Measurements from ENCODE around the gene TCF7L1.
"Not testable (repeated sequence)": the region's sequence is repeated elsewhere in the genome, so short reads cannot be mapped to it uniquely, and the experiment has no call there.

The TCF7L1 gene

DNA sequence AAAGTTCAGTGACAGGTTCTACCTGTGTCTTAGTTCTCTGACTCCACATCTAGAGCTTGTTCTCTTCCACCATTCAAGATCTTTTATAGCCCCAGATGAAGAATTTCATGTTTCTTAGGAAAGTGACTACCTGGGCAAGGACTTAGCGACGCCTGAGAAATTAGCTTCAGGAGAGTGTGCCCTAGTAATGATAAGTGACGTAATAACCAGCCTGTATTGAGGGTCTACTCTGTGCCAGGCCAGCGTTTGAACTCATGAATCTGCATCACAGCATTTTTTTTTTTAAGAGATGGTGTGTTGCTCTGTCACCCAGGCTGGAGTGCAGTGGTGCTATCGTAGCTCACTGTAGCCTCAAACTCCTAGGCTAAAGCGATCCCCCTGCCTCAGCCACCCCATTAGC, 51.8 kb downstream of the TCF7L1 start:
- DNase-seq (ENCODE audit: low read depth): no peak

- no peak for DNase-seq (ENCODE audit: low read depth)
Observed at GRCh38 chr2:85185431-85185940, 52.3 kb downstream of the TCF7L1 start.

- DNase-seq (ENCODE audit: low read depth): no peak
Observed at GRCh38 chr2:85187069-85187468, 53.9 kb downstream of the TCF7L1 start.

GRCh38 chr2:85188852-85189251, 55.7 kb downstream of the TCF7L1 start:
- DNase-seq (ENCODE audit: low read depth): no peak

DNA sequence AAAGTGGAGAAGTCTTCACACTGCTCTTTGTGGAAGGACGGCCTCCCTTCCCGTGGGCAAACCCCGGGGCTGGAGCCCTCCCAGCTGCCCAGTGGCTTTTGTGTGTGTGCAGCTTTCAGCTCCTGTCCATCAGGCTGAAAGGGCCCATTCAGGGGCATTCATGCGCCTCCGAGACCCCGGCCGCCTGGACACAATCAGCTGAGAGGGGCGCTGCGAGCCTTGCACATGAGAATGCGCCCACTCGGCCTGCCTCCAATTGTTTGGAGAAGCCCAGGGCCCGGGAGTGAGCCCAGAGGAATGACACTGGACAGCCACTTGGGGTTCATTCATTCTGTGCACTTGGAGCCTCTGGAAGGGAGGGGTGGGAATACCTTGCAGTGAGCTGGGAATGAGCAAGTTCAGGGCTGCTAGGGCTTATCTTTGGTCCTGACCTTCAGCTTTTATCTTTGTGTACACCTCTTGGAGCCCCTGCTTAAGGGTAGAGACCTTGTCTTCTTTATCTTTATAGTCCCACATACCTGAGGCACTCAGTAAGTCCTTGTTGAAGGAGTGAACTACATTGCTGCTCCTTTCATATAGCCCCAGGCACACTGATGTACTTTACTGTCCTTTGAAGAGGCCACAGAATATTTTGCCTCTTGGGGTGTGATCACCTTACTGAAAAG, 56.5 kb downstream of the TCF7L1 start:
- DNase-seq (ENCODE audit: low read depth): no peak

GRCh38 chr2:85191157-85191556, 58.0 kb downstream of the TCF7L1 start:
- DNase-seq (ENCODE audit: low read depth): no peak

DNA sequence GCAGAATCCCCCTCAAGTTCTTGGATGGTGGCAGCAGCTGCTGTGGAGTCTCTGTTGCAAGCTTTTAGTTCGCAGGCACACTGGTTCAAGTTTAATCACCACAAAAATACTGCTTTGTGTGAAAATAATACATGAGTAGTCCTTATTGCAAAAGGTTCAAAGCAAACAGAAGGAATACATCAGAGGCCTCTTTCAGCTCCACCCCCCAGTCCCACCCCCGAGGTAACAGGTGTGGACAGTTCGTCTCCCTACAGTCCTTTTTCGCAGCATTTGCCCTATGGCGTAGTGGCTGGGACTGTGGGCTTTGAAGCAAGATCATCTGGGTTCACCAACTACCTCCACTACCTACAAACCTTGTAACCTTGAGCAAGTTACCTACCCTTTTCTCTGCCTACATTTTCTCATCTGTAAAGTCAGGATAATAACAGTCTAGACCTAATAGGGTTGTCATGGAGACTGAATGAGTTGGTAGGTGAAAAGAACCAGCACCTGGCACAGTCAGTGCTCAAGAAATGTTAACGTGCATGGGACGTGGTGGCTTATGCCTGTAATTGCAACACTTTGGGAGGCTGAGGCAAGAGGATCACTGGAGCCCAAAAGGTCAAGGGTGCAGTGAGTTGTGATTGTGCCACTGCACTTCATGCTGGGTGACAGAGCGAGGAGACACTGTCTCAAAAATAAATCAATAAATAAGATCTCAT, 61.7 kb downstream of the TCF7L1 start:
- DNase-seq (ENCODE audit: low read depth): no peak

DNA sequence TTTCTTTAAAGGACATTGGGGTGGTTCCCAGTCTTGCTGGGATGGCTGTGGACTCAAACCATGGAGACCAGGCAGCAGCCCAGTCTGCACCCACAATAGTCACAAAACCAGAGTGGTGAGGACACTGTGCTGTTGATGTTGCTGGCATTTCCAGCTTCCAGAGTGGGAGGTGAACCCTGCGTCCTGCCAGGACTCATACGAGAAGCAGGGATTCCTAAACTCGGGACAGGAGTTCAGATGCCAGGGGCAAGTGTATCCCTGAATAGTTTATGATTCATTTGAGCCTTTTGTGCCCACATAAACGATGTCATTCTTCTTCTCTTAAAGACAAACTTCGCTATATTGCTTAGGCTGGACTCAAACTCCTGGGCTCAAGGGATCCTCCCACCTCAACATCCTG, 62.8 kb downstream of the TCF7L1 start:
- DNase-seq (ENCODE audit: low read depth): no peak

GRCh38 chr2:85199698-85200097, 66.5 kb downstream of the TCF7L1 start:
- DNase-seq (ENCODE audit: low read depth): no peak

DNA sequence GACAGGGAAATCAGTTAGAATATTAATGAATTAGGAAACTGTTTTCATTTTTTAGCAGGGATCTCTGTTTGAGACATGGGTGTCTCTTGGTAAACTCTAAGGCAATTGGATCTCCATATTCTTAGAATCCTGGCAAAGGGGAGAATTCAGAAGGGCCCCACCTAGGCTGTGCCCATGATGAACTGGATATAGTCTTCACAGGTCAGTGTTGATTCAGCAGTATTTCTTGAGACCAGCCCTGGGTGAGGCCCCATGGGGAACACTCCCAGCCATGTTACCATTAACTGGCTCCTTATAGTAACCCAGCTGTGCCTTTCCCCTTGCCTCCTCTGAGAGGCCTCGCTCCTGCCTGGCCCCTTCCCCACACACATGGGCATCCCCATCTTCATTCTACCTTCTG, 76.7 kb downstream of the TCF7L1 start:
- DNase-seq (ENCODE audit: low read depth): no peak

DNA sequence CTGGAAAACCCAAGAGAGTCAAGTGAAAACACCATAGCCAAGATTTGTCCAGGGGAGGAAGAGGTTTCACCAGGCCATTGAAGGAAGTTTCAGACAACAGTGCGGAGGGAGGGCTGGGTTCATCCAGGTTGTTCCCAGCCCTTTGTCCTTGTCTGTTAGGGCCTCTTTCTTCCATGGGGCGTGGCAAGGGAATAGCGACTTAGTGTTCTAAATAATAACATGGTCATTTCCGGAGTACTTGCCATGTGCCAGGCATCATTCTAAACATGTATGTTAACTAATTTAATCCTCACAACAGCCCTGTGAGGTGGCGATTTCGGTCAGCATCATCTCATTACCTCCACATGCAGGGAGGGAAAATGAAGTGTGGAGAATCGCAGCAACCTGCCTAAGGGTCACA, 77.3 kb downstream of the TCF7L1 start:
- DNase-seq (ENCODE audit: low read depth): no peak

GRCh38 chr2:85211606-85212005, 78.4 kb downstream of the TCF7L1 start:
- not testable (repeated sequence) for DNase-seq (ENCODE audit: low read depth)

- no peak for DNase-seq (ENCODE audit: low read depth)
Observed at GRCh38 chr2:85212841-85213240, 79.6 kb downstream of the TCF7L1 start.

- no peak for DNase-seq (ENCODE audit: low read depth)
Observed at GRCh38 chr2:85213404-85213803, 80.2 kb downstream of the TCF7L1 start.

GRCh38 chr2:85213901-85214512, 80.8 kb downstream of the TCF7L1 start:
- no peak for DNase-seq (ENCODE audit: low read depth)

- no peak for DNase-seq (ENCODE audit: low read depth)
Observed at GRCh38 chr2:85215081-85215447, 81.9 kb downstream of the TCF7L1 start.

DNA sequence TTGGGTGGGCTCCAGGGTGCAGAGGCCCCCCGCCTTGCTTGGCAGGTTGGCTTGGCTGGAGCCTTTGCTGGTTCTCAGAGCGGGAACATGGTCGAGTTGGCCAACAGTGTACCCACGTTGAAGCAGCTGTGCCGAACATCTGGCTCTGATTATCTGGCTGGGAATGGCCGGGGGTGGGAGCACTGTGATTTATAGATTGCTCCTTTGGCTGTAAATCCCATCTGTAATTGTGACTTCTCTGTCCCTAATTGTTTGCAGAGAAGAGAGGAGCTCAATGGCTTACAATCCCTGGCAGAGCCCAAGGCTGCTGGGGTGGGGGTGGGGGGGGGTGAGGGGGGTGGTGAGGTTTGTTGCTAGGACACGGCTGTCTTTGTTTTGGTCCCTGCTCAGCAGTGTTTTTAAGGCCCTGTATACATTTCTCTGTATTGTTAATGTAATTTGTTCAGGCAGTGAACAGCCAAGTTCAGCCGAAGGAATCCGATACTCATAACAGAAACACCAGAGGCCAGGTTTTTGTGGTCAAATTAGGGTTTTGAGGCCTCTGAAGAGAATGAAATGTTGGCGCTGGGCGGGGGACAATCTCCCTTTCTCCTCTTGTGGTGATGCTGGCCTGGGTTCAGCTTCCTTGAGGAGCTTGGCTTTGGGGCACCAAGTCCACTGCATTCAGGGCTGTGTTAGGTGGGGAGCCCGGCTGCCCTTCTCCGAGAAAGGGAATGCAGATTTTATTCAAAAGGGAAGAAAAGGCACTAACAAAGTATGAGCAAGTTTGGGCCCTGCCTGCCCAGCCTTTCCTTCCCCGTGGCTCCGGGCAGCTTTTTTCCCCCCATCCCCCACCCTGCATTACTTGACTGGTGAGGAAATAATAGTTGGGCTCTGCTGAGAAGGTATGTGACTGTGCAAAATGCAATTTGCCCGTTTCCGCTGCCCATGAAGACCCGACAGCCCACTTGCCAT, 82.5 kb downstream of the TCF7L1 start:
- no peak for DNase-seq (ENCODE audit: low read depth)

DNA sequence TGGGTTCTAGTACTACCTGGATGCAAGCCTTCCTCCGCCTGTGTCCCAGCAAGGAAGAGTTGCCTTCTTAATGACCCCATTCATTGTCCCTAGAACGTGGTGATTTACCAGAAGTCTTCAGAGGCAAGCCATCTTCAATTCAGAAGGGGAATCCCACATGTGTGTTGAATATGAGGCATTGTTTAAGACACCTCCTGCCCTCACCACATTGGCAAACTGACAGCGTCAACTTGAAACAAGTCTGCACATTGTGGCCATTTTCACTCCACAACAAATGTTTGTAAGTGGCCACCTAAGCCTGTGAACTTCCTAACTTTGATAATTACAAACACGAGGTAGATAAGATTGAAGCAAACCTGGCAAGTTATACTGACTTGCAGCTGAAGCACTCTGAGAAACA, 83.7 kb downstream of the TCF7L1 start:
- no peak for DNase-seq (ENCODE audit: low read depth)

DNA sequence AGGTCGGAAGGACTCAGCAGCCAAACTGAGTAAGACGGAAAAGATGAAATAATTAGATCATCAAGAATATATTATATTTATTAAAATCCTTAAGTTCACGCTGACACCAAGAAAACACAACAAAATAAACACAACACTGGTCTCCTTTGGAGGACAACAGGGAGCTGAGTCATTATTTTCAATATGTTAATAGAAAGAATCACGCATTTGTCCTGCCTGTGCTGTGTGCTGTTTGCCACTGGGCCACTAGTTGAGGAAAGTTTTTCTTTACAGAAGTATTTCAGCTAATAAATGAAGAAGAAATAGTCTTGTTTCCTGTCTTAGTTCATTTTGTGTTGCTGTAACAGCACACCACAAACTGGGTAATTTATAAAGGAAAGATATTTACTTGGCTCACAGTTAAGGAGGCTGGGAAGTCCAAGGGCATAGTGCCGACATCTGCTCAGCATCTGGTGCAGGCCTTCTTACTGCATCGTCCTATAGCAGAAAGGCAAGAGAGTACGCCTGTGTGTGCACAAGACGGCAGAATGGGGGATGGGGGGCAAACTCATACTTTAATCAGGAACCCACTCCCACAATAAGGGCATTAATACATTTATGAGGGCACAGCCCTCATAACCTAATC, 88.0 kb downstream of the TCF7L1 start:
- DNase-seq (ENCODE audit: low read depth): no peak

DNA sequence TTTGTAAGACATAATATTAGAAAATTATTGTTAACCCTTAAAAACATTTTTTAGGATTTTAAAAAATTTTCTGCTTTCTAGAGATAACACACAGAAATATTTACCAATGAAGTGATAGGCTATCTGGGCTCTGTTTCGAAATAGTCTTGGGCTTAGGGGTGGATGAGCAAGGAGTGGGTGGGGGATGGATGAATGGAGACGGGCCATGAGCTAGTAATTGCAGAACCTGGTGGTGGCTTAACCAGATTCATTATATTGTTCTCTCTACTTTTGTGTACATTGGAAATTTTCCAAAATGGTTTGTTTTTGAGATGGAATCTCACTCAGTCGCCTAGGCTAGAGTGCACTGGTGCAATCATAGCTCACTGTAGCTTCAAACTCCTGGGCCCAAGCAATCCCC, 89.6 kb downstream of the TCF7L1 start:
- DNase-seq (ENCODE audit: low read depth): no peak

GRCh38 chr2:85226783-85227182, 93.6 kb downstream of the TCF7L1 start:
- no peak for DNase-seq (ENCODE audit: low read depth)
